ENCODE results near the gene SLC22A5.
"Not testable (repeated sequence)": the region's sequence is repeated elsewhere in the genome, so short reads cannot be mapped to it uniquely, and the experiment has no call there.

The SLC22A5 gene

DNA sequence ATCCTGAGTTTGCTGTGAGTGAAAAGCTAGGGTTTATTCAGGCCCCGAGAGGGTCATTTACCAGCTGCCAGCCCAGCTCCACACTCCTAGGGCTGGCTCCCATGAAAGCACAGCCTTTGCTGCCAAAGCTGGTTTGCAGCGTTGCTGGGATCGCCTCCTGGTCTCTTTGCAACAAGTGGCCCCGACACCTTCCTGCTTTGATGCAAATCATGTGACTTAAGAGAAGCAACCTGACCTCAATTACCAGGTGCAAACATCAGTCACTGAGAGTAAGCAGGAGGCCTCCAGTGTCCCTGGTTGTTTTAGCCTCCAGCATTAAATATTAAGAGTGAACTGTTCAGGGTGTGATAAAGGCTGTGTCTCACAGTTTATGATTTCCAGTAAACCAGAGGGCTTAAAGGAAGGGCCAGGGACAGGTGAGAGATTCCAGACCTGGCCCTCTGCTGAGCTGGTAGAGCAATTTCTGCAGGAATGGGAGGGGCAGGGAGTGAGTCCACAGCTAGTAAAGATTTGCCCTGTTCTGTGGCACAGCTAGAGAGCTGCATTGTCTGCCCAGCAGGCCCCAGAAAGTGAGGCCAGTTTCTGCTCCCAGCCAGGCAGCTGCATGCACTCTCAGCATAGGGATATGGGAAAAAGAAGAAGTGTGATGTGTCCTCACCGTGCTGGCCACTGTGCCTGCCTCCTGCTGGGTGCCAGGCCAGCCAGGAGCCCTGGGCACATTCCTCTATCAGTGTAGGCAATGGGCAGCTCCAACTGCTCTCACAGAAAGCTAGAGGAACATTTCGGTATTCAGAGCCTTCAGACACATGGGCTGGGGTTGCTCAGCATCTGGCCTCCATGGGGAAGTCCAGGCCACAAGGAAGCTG is 58.0 kb downstream of the SLC22A5 start:
- no peak for DNase-seq (ENCODE audit: low read depth)

DNA sequence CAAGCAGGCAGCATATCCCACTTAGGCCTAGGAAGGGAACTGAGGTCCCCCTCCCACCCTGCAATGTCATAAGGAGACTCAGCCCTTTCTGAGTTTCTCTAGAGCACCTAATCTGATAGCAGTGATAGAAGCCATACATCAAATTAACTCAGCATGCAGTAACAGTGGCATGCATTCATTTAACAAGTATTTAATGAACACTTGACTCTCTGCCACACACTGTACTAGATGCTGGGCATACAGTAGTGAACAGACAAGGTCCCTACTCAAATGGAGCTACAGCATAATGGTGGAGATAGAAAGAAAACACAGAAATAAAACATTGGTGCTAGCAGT is 58.6 kb downstream of the SLC22A5 start:
- no peak for DNase-seq (ENCODE audit: low read depth)

DNA sequence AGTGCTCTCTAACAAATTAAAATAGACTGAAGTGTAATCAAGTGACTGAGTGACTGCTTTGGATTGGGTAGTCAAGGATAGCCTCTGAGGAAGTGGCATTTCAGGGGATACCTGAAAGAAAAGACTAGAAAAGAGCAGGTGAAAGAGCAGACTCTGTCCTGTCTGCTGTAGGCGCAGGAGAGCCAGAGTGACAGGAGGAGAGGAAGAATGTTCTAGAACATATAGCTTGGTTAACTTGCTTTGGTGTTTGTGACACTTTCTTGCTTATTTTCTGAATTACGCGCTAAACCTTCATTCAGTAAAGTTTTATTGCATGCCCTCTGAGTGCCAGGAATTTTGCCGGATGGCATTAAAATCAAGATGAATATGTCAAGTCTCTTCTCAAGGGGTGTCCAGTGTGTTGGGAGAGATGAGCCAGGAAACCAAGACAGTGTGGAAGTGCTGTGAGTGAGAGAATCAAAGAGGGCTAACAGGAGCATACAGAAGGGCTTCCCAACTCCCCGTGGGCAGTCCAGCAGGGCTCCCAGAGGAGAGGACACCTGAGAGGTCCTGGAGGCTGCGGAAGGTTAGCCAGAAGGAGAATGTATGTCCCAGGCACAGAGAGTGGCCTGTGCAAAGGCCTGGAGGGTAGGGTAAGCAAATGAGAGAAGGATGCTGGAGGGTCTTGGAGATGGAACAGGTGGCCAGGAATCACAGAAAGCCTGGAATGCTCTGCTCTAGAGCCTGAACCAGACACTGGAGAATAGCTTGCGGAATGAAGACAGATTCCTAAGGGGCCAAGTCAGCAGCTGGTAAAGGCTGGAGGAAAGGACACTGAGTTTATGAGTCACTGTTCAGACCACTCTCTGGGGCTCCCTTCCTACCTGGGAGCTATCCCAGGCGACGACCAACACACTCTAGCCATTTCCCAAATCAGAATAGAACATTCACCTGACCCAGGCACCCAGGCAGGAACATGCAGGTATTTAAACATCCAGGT is 59.3 kb downstream of the SLC22A5 start:
- DNase-seq (ENCODE audit: low read depth), result no peak

DNA sequence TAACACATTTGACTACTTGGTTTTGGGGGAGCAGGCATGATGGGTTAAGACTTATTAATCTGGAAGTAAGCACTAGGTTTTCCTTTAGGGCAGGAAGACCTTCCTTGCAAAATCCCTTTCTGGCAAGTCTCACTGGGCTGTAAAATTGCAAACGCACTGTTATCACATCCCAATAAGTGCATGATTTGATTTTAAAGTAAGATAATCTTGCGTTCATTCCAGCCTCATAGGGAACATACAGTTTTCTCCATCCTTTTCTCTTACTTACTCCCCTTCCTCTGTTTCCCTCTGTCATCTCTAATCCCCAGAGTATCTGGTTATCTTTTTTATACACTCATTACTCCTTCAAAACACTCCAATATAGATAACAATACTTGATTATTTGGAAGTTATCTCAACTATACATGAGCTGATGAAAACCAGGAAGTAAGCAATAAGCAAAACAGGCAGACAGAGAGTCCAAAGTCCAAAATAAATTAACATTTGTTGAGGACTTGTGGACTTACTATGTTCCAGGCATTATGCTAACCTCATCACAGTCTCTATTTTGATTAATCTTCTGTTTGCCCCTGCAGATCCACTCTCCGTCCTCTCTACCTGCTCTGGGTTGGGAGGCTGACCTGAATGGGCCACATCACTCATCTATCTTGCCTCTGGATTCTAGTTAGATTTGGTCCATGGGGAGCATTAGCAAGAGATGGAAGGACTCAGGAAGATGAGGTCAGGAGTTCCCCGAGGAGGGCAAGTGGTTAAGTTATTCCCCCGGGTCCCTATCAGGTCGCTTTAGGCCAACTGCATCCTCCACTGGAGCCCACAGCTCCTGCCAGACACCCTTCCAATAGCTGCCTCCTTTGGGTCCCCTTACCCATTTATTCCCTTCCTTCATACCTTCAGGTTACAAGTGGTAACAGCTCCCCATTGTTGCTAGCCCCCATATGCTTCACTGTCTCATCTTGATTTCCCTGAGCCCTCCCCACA is 60.2 kb downstream of the SLC22A5 start:
- DNase-seq (ENCODE audit: low read depth), result no peak

DNA sequence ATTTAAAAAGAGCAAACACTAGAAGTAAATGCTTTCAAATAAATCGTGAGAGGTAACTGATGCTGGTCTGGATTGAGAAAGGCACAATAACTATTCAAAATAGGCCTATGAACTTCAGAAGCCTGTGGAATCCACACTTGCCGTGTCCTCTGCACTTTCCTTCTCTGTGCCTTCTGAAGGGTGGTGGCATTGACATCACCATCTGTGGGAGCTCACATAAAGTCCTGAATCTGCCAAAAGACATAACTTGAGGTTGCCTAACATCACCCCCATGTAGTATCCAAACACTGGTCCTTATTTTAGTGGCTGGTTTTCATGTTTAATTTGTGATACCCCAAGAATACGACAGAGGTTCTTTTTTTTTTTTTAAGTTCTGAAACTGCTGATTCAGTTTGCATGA is 61.2 kb downstream of the SLC22A5 start:
- no peak for DNase-seq (ENCODE audit: low read depth)

DNA sequence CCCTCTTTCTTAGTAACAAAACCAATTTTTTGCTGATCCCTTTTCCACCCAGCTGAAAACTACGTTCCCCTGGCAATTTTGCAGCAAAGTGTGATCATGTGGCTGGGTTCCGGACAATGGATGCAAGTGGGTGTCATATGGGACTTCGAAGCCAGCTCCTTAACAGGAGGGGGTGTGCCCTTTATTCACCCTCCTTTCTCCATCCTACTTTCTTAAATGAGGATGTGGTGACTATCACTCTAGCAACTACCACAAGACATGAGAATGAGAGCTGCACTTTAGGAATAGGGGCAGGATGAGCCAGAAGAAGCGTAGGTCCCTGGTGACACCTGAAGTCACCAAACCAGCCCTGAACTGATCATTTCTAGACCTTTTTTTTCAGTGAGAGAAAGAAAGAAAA is 62.1 kb downstream of the SLC22A5 start:
- no peak for DNase-seq (ENCODE audit: low read depth)

DNA sequence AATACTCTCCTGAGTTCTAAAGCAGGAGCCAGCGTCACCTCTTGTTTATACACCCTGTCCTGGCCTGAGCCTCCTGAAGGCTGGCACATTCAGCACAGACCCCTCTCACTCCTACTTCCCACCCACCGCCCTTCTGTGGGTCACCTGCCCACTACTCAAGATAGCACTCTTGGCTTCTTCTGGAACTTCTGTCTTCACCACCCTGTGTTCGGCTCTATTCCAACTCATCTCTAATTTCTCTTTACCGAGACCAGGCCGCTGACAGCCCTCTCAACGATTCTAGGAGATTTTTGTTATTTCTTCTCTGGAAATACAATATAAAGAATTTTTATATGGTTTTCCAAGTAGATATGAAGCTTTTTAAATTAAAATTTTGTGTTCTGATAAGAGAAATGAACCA is 63.6 kb downstream of the SLC22A5 start:
- no peak for DNase-seq (ENCODE audit: low read depth)

DNA sequence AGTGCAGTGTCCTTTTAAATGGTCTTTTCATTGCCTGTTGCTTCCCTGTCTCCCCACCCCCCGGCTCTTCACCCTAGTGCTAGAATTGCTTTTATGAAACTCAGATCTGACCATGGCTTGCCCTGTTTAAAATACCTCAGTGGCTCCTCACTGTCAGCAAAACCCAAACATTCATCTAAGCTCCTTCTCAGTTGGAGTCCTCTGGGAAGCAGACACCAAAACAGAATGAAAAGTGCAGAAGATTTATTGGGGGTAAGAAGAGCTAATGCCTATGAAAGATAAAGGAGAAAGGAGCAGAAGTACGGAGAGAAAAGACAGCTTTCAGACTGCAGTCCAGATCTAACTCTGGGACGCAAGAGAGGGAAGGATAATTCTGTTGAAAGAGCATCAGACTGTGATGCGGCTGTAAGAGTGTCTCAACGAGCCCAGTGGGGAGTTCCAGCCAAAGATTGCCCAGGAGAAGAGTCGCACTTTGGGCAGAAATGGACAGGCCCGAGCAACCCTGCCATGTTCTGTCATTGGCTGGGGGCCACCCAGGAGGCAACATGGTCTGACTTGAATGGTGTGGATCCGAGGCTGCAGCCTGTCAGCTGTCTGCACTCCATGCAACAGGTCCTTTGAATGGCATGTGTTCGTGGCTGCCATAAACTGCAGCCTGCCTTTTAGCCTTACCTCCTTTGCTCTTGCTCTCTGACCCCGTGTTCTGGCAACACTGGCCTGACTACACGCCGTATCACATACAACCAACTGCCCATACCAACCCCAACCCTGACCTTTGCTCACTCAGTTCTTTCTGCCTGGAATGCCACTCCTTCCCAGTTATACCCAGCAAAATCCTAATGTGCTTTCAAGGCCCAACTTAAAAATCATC is 65.1 kb downstream of the SLC22A5 start:
- DNase-seq (ENCODE audit: low read depth), result no peak

DNA sequence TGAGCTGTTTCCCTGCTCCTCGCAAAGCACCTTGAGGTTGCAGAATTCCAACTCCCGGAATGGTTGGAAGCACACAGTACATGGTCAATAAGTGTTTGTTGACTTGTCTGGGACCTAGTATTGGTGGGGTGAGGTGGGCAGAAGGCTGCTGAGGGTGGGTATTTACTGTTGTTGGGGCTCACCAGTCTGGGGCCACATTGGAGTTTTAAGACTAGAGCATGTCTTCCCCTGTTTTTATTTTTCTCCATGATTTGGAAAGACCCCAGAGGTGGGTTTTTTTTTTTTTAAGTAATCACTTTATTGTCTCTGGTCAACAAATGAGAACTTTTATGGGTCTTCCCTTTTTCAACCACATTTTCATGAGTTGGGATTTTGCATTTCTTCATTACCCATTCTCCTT is 65.9 kb downstream of the SLC22A5 start:
- DNase-seq (ENCODE audit: low read depth), result no peak

DNA sequence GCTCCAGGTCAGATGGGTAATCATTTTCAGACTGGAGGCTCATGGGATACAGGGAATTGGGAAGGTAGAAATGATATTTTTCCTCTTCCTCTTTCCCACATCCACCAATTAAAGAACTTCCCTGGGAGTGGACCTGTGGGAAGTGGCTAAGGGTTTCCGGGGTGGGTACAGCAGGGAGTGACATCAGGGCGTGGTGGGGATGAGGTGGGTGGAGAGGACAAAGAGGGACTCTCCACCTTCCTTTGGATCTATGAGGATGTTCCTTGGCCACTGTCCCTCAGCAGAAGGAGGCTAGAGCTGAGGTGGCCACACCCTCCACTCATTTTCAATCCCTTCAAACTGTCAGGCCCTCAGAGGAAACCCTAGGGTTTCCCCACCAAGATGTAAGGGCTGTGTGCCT is 66.4 kb downstream of the SLC22A5 start:
- DNase-seq (ENCODE audit: low read depth), result no peak

DNA sequence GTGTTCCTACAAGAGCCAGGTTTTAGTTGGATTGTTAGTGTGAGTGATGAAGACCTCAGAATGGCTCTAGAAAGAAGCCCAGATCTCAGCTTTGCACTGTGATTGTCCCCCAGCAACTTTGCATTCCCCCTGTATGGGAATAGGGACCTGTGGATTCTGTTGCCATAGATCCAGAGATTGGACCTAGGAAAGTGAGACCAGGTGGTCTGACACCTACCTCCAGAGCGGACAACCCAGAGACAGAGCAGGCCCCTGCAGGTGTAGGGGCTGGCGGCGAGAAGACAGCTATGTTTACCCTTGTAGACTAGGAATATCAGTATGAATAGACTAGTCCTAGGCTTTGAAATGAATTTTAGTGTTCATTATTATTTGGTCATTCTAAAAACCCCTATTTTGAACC is 67.4 kb downstream of the SLC22A5 start:
- DNase-seq (ENCODE audit: low read depth), result no peak

DNA sequence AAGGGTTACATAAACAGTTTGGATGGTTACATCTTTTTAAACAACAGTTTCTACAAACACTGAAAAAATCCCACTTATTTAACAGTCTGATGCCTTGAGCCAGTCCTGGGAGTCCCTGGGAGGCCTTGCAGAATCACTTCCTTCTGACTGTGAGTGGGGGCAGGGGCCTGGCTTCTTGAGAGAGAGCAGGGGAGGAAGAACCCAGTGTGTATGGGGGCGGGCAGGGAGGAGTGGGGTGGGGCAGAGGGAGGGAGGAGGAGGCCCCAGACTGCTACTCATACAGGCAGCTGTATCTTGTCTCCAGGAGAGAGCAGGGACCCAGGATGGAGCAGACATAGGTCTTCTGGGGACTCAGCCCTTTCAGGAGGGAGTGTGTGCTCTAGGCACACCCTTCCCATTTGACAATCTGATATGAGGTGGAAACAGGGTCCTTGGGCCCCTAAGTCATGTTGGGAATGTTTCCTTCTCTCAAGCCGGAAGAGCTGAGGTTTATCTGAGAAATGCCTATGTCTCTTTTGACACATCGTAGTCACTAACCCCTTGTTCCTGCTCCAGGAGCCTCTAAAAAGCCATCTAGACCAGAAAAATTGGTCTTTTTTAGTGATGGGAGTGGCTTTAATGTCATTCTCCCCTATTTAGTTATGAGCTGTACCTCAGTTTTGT is 68.2 kb downstream of the SLC22A5 start:
- no peak for DNase-seq (ENCODE audit: low read depth)

DNA sequence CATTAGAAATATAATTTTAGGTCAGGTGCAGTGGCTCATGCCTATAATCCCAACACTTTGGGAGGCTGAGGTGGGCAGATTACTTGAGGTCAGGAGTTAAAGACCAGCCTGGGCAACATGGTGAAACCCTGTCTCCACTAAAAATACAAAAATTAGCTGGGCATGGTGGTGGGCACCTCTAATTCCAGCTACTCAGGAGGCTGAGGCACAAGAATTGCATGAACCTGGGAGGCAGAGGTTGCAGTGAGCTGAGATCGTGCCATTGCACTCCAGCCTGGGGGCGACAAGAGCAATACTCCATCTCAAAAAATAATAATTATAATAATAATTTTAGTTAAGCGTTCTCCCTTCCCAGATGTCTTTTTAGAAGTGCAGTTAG is 68.7 kb downstream of the SLC22A5 start:
- DNase-seq (ENCODE audit: low read depth), result not testable (repeated sequence)

DNA sequence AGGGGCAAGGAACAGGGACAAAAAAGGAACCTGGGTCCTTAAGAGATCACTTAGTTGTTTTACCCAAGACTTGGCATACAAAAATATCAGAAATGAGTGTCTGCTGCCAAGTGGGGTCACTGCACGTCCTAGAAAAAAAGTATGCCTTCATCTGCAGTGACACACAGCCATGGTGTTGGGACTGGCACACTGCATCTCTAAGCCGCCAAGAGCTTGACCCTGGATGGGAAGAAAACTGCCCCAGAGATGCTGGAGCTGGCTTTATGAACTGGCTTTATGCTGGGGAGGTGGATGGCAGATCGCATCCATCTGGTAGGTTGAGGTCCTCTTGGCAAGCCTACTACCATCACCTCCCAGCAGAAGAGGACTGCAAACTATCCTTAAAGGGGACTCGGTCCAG is 69.4 kb downstream of the SLC22A5 start:
- DNase-seq (ENCODE audit: low read depth), result no peak

DNA sequence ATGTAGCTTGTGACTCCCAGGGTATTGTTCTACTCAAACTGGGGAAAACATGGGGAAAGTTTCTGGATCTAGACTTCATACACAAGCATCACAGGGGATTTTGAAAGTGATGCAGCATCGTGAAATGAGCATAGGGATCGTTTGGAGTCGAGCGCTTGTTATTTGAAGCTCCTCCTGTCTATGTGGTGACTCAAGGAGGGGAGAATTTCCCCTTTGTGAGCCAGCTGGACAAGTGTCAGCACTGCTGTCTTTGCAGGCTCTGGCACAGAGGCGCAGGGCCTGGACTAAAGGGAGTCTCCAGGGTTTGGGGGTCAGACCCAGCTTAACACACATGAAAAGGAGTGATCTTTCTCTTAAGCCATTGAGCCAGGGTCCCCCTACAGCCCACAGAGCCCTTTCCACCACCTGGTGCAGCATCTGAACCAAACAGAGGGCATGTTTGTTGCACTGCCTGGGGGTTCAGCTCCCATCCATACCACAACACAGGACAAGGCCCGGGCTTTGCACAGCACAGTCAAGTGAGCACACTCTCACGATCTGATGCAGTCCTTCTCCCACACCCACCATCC is 70.1 kb downstream of the SLC22A5 start:
- no peak for DNase-seq (ENCODE audit: low read depth)

DNA sequence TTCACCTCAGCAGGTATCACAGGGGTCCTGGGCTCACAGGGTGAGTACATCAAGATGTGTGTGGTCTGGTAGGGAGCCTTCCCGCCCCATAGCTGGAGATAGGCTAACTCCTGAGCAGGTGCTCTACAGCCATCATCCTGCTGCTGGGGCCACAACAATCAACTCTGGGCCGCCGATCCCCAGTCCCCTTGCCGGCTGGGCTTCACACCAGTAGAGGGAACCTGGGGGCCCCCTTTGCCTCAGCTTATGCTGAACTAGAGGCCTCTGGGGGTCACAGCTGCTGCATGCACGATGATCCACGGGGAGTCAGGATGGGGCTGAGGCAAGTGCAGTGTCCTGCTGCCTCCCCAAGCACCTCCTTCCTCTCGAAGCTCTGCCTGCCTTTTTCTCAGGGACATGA is 74.6 kb downstream of the SLC22A5 start:
- no peak for DNase-seq (ENCODE audit: low read depth)

Data from stimulated activated CD8-positive, alpha-beta memory T cell treated with anti-CD3 and anti-CD28 coated beads, Interleukin-12 subunit alpha, Interleukin-12 subunit beta, amount 100 ng/mL, for 1 hour (primary cell).